ENCODE results near the gene MAN1B1.

DNA sequence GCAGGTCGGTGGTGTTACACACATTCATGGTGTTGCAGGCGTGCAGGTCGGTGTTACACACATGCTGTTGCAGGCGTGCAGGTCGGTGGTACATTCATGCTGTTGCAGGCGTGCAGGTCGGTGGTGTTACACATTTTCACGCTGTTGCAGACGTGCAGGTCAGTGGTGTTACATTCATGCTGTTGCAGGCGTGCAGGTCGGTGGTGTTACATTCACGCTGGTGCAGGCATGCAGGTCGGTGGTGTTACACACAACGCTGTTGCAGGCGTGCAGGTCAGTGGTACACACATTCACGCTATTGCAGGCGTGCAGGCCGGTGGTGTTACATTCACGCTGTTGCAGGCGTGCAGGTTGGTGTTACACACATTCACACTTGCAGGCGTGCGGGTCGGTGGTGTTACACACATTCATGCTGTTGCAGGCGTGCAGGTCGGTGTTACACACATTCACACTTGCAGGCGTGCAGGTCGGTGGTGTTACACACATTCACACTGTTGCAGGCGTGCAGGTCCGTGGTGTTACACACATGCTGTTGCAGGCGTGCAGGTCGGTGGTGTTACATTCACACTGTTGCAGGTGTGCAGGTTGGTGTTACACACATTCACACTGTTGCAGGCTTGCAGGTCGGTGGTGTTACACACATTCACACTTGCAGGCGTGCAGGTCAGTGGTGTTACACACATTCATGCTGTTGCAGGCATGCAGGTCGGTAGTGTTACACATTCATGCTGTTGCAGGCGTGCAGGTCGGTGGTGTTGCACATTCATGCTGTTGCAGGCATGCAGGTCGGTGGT, 16.6 kb downstream of the MAN1B1 start:
- TF ChIP-seq, protein P1, sequence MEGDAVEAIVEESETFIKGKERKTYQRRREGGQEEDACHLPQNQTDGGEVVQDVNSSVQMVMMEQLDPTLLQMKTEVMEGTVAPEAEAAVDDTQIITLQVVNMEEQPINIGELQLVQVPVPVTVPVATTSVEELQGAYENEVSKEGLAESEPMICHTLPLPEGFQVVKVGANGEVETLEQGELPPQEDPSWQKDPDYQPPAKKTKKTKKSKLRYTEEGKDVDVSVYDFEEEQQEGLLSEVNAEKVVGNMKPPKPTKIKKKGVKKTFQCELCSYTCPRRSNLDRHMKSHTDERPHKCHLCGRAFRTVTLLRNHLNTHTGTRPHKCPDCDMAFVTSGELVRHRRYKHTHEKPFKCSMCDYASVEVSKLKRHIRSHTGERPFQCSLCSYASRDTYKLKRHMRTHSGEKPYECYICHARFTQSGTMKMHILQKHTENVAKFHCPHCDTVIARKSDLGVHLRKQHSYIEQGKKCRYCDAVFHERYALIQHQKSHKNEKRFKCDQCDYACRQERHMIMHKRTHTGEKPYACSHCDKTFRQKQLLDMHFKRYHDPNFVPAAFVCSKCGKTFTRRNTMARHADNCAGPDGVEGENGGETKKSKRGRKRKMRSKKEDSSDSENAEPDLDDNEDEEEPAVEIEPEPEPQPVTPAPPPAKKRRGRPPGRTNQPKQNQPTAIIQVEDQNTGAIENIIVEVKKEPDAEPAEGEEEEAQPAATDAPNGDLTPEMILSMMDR (conservative IDR thresholded peaks at IDR 0.05; ENCODE audit: low read depth, low read length), result no peak
- TF ChIP-seq RCOR1 (IDR thresholded peaks at IDR 0.05; ENCODE audit: insufficient replicate concordance, low read length) (no peak), SMC3 (IDR thresholded peaks at IDR 0.05; ENCODE audit: low read depth, low read length) (no peak), BHLHE40 (IDR thresholded peaks at IDR 0.05; ENCODE audit: low read depth, low read length) (no peak)
